Stimulated activated CD8-positive, alpha-beta memory T cell treated with anti-CD3 and anti-CD28 coated beads, Interleukin-4, amount 100 ng/mL, for 48 hours (primary cell): ENCODE results near the gene STARD13.

ENCODE experiments used
- DNase-seq: peaks from one replicate; pipeline ENCODE4 v3.0.0-alpha.2; 2020

Gene STARD13

DNA sequence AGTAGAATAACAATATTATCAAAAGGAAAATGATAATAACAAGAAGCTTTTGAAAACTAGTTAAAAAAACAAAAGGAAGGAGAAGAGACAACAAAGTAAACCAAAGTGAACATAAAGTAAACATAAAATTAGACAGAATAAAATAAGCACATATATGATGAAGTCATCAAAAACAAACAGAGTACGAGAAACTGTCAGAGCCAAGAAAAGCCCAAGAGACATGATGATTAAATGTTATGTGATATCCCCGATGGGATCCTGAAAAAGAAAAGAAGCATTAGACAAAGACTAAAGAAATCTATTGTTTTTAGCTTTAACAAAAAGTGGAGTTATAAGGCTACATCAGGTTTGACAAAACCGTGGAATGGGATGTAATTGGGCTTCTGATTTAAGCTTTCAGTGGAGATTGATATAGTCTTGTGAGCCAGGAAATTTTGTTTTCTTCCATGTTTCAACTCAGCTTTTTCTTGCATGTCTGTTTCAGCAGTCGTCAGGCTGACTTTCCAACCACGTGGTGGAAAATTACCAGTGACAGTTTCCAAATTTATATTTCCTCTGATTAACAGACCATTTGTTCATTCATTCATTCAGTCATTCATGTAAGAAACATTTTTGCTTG, 204.5 kb downstream of the STARD13 start:
- DNase-seq: no peak

DNA sequence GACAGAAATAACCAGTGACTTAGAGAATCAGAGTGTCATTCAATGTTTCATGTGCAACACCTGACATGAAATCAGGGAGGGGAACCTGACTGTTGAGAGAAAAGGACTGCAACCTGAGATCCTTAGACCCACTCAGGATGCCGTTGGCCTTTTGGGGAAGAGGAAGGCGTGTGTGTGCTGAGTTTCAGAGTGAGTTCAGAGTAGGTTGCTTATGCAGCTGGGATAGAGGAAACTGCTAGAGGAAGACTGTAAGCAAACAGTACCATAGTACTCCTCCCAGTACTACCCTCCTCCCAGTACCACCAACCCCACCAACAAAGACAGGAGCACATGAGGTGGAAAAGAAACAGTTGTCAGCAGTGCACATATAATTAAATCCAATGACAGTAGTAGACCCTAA, 205.6 kb downstream of the STARD13 start:
- DNase-seq: no peak

DNA sequence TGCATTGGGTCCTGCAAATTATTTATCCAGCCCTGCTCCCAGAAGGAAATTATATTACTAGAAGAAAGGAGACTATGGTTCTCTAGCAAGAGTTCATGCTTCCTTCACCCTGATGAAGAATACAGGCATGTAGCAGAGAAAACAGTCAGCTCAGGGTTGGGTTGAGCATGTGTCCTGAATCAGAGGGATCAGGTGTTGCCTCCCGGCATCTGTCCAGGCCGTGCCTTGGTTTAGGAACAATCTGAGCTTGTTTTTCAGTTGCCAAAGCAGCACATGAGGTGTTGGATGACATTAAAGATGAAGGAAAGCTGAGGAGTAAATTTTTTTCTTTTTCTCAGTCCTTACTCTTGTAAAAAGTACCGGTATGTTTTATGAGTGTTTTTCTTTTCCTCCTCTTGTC, 207.3 kb downstream of the STARD13 start:
- DNase-seq: no peak

DNA sequence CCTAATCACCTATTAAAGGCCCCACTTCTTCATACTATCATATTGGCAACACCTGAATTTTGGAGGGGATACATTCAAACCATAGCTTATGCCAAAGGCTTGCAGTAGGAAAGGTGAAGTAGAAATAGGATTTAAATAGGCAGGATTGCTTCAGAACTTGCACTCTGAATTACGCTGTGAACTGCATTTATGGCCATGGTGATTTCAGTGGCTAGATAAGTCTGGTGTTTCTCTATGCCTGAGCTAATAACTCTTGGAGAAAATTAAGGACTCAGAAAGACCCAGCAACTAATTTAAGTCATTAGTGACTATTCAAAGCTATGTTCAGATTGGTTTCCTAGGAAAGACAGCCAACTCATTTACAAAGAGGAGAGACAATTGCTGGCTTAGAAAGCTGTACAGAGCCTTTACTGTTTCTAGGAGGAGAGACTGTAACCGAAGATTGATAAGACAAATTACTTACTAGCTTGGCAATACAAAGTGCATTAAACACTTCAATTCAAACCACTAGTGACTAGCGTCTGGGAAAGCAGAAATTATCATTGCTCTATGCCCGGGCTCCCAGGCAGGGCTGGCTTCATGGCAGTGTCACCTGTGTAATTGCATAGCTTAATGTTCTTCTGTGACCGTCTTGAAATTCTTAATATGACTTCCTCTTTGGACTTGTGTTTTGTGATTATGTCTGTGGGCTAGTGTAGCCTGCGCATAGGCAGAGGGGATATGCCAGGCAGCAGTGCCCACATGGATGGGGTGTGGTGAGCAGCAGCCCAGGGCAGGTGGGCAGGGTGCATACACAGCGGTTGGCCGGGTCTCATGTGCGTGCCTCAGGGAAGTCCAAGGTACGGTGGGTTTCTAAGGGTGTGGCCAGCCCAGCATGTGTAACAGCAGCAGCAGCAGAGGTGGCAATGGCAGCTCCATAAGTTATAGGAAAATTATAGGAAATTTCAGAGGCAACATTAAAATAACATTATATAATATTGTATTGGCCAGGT, 209.3 kb downstream of the STARD13 start:
- DNase-seq: no peak

DNA sequence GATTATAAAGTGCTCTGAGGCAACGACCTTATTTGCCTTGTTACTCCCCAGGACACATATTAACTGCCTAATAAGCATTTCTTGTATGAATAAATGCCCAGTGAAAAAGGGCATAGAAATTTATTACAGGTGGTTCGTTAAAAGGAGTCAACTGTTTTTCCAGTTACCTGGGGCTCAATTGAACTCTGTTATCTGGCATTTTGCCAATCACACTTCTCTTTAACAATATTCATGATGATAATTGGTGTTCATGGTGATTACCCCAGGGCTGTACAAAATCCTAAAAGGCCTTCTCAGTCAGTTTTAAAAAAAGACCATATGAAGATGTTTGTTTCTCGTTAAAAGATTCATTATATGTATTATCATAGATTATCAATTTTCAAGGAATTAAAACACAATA, 212.2 kb downstream of the STARD13 start:
- DNase-seq: no peak

DNA sequence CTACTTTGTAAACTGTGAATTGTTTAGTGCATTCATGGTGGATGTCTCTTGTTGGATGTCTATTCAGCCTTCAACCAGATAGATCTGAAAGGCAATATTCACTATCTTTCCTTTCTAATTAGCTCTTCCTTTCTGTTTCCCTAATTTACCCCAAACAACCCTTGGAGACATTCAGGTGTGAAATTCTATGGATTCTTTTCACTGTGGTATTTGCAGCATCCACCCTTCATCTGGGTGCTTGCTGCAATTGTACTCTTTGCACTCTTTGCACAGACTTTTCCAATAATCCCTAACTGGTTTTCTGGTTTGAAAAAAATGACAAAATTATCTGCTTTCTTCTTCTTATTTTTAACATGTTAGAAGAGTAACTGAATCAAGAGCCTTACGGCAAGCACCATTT, 212.8 kb downstream of the STARD13 start:
- DNase-seq: no peak

DNA sequence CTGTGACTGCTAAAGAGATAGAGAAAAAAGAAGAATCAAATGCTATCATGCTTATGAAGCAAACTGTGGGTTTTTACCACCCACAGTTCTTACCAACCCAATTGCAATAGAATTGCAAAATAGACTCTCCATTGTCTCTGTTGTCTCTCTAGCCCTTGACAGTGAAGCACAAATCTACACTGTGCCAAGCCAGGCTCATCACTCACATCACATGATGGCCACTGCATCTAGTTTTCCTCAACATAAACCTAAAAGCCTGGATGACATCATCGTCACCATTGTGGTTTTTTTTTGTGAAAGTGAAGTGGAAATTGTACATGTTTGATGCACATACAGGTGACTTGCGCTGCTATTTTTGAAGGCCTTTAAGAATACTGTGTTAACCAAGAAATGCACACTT, 213.3 kb downstream of the STARD13 start:
- DNase-seq: no peak

DNA sequence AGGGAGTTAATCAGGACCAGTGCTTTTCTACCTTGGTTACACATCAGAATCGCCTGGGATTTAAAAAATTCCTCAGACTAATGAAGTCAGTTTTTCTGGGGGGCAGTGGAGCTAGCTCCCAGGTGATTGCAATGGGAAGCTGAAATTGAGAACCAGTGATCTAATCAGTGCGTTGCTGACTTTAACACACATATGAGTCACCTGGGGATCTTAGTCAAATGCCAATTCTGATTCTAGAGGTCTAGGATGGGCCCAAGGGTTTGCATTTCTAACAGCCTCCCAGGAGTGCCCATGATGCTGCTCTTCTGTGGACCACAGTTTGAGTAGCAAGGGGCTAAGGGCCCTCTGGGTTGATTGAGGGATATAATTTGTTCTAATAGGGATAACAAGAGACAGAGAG, 214.8 kb downstream of the STARD13 start:
- no peak for DNase-seq

DNA sequence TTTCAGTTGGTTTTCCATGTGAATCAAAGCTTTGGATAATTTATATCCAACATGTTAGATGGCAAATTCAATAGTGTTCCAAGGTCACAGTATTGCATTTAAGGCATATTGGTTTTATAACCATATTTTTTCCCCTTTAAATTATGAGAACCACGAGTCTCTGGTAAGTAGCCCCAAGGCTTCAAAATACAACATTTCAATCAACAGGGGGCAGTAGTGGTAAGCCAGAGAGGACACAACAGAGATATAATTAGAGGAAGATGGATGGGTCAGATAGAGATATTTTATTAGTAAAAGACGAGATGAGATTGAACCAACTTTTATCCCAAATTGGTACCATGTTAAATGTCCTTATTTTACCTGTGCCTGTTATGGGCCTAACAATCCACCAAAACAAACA, 216.2 kb downstream of the STARD13 start:
- no peak for DNase-seq

DNA sequence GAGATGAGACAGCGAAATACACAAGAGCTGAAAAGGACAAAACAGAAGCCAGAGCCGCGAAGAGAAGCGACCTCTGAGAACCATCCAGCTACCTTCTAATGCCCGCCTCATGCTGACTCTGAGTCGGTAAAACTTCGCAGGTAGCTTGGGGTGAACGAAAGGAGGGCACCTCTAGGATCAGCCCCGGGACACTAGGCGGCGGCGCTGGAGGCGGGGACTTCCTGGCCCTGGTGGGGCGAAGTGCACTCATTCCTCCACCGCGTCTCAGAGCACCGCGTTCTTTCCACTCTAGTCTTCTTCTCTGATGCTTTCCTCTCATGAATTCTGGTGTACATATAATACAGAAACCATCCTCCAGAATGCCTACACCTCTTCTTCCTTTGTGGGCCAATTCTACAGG, 219.2 kb downstream of the STARD13 start:
- no peak for DNase-seq

DNA sequence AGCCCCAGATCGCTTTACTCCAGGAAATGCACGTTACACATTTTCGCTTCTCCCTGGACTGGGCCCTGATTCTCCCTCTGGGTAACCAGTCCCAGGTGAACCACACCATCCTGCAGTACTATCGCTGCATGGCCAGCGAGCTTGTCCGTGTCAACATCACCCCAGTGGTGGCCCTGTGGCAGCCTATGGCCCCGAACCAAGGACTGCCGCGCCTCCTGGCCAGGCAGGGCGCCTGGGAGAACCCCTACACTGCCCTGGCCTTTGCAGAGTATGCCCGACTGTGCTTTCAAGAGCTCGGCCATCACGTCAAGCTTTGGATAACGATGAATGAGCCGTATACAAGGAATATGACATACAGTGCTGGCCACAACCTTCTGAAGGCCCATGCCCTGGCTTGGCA, 224.7 kb downstream of the STARD13 start:
- no peak for DNase-seq

DNA sequence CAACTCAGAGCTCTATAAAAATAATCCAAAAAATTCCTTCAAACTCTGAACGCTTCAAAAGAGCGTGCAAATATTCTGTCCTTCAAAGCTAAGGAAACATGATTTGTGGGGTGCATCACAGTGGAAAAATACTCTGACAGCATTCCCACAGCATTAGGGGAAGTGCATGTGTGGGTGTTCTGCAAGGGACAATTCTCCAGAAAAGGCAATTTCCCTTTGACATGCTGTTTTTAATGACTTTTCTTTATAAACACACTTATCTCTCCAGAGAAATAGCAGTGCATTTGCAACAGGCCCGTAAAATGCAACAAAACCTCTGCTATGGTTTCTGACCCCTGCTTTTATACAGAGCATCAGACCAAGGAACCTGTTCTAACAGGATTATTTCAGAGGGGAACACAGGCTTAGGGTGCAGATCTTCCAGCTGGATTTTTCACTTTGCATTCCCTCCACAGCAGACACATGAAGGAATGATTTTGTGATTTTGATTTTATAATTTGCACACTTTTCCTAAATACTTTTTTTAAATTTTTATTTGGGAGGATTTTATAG, 226.7 kb downstream of the STARD13 start:
- no peak for DNase-seq

DNA sequence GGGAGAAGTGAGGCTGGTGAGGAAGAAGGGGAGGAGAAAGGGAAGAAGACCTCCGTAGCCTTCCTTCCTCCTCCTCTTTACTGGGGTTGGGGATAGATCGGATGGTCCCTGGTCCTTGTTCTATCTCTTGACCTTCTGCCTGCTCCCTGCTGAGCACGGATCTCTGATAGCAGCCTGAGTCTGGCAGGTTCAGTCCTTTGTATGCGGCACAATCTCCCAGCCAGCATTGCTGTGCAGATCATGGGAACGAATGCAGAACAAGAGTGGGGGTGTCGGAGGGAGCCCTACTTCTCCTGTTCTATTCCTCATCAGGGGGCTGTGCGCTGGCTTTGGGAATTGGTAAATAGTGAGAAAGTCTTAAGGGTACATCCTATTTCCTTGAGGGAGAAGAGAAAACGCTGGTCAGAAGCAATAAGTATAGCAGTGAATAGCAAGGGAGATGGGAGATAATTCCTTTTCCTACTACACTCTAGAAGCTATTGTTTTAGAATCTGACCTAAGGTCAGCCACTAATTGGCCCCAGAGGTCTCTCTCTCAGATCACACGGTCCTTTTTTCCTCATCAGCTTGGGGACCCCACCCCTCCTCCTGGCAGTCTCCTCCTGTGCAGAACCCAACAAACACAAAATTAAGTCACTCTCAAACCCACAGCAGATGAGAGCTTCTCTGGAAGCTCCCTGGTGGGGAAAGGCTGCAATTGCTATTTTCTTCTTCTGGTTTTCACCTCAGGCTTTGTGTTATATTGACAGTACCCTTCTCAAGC, 228.4 kb downstream of the STARD13 start:
- DNase-seq: no peak

DNA sequence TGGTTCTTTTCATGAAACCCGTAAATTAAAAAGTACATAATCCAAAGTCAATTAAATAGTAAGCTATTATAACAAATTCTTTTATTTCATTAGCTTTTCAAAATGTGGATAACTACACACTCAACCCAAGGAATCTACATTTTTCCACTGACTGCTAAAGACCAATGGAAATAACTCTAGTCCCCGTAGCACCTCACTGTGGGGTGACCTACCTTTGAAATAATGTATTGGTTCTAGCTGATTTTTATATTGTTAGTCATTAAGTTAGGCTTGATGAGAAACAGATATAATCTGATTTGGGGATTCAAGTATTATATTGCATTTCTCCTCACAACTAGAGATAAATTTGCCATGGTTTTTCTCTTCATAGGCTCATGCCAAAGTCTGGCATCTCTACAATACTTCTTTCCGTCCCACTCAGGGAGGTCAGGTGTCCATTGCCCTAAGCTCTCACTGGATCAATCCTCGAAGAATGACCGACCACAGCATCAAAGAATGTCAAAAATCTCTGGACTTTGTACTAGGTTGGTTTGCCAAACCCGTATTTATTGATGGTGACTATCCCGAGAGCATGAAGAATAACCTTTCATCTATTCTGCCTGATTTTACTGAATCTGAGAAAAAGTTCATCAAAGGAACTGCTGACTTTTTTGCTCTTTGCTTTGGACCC, 232.0 kb downstream of the STARD13 start:
- no peak for DNase-seq
